CD14-positive monocyte (primary cell): ENCODE data around the gene CRYBG1. TPM values are rescaled to one million over a fixed set of nuclear protein-coding genes. Genes with fewer than 3 reads are reported as not detected.
A peak's percentile ranks its signal among the peaks of the same experiment; 100 is the strongest.

Experiments
- DNase-seq, 3 donors: peaks; one replicate each; pipeline ENCODE4 v3.0.0-alpha.2; 2011 to 2022
- H2AFZ ChIP-seq: 2 replicates; pipeline ENCODE4 v1.6.0; 2012; ENCODE audit warnings: mild to moderate bottlenecking, low read depth, low read length, inconsistent platforms; ENCODE audit not compliant: insufficient read depth, poor library complexity, severe bottlenecking
- H3K27ac ChIP-seq, 2 donors: 1 replicate in 1 of 2; 2 replicates in 1 of 2; pipeline ENCODE4 v1.5.1; 2012 to 2013; ENCODE audit warnings: low read length in 2 of 2, control low read depth in 1 of 2, inconsistent platforms in 1 of 2, low read depth in 1 of 2, mild to moderate bottlenecking in 1 of 2
- H3K27me3 ChIP-seq, 2 donors: one replicate each; pipeline versions ENCODE4 v1.6.0 to v1.6.1; 2011 to 2013; ENCODE audit warnings: low read length in 2 of 2; ENCODE audit not compliant: control insufficient read depth in 2 of 2, insufficient read depth in 2 of 2
- H3K36me3 ChIP-seq, 2 donors: replicated peaks in 1 of 2; 1 replicate in 1 of 2; 2 replicates in 1 of 2; pipeline versions ENCODE4 v1.5.1 to v1.6.1; 2012 to 2013; ENCODE audit warnings: low read length in 2 of 2, control low read depth in 1 of 2, inconsistent platforms in 1 of 2, mild to moderate bottlenecking in 1 of 2; ENCODE audit not compliant: insufficient read depth in 2 of 2, control insufficient read depth in 1 of 2
- H3K4me1 ChIP-seq, 2 donors: 1 replicate in 1 of 2; 2 replicates in 1 of 2; pipeline versions ENCODE4 v1.5.1 to v1.6.1; 2012 to 2013; ENCODE audit warnings: low read length in 2 of 2, control low read depth in 1 of 2, inconsistent platforms in 1 of 2, mild to moderate bottlenecking in 1 of 2, moderate library complexity in 1 of 2; ENCODE audit not compliant: insufficient read depth in 2 of 2, control insufficient read depth in 1 of 2
- H3K4me2 ChIP-seq: replicated peaks from 2 replicates; pipeline ENCODE3; 2012; ENCODE audit warnings: low read length, moderate library complexity, mild to moderate bottlenecking; ENCODE audit not compliant: poor library complexity, severe bottlenecking; ENCODE audit errors: extremely low read depth
- H3K4me3 ChIP-seq, 3 experiments: fragments of 200-600 bp in 1 of 3; sonication (generic) in 1 of 3; replicated peaks in 1 of 3; 1 replicate in 2 of 3; 2 replicates in 1 of 3; pipeline ENCODE4 v1.5.1; 2011 to 2013; ENCODE audit warnings: low read length in 3 of 3, mild to moderate bottlenecking in 3 of 3, control low read depth in 2 of 3, low read depth in 2 of 3, inconsistent platforms in 1 of 3, moderate library complexity in 1 of 3
- H3K79me2 ChIP-seq: 2 replicates; pipeline ENCODE4 v1.6.0; 2012; ENCODE audit warnings: mild to moderate bottlenecking, control low read depth, inconsistent platforms, low read length, moderate library complexity; ENCODE audit not compliant: insufficient read depth
- H3K9ac ChIP-seq: 2 replicates; pipeline ENCODE4 v1.6.0; 2017; ENCODE audit warnings: low read length, mild to moderate bottlenecking; ENCODE audit not compliant: insufficient read depth, poor library complexity, severe bottlenecking
- H3K9me3 ChIP-seq, 2 donors: replicated peaks in 1 of 2; 1 replicate in 1 of 2; 2 replicates in 1 of 2; pipeline versions ENCODE4 v1.5.1 to v1.6.1; 2012 to 2013; ENCODE audit warnings: low read length in 2 of 2, control low read depth in 1 of 2; ENCODE audit not compliant: control insufficient read depth in 1 of 2, insufficient read depth in 1 of 2
- H4K20me1 ChIP-seq: 2 replicates; pipeline ENCODE4 v1.6.0; 2012; ENCODE audit warnings: mild to moderate bottlenecking, low read length, control low read depth, moderate library complexity; ENCODE audit not compliant: insufficient read depth
- H3K27ac Mint-ChIP-seq, 7 donors: one replicate each; pipeline ENCODE4 v1.8.0; 2020; ENCODE audit warnings: mild to moderate bottlenecking in 7 of 7, mixed read lengths in 7 of 7, moderate library complexity in 6 of 7, inconsistent platforms in 2 of 7
- H3K27me3 Mint-ChIP-seq, 3 donors: one replicate each; pipeline ENCODE4 v1.8.0; 2021 to 2022; ENCODE audit warnings: low read depth in 3 of 3, mild to moderate bottlenecking in 3 of 3, mixed read lengths in 3 of 3, moderate library complexity in 3 of 3, inconsistent platforms in 1 of 3
- H3K36me3 Mint-ChIP-seq, 2 donors: one replicate each; pipeline ENCODE4 v1.8.0; 2020; ENCODE audit warnings: mixed read lengths in 2 of 2, inconsistent platforms in 1 of 2, mild to moderate bottlenecking in 1 of 2
- H3K4me1 Mint-ChIP-seq: one replicate; pipeline ENCODE4 v1.8.0; 2020; ENCODE audit warnings: mild to moderate bottlenecking, mixed read lengths
- H3K4me3 Mint-ChIP-seq, 2 donors: one replicate each; pipeline ENCODE4 v1.8.0; 2020; ENCODE audit warnings: mild to moderate bottlenecking in 2 of 2, mixed read lengths in 2 of 2, moderate library complexity in 1 of 2
- H3K9me3 Mint-ChIP-seq, 7 donors: one replicate each; pipeline ENCODE4 v1.8.0; 2020 to 2022; ENCODE audit warnings: mixed read lengths in 7 of 7, mild to moderate bottlenecking in 6 of 7, moderate library complexity in 6 of 7, inconsistent platforms in 2 of 7
- WGBS: methylation state at CpG from one replicate; pipeline ENCODE4 v1.1.5; 2013; ENCODE audit warnings: missing lambda C conversion rate; ENCODE audit not compliant: insufficient coverage; 5-methylcytosine and 5-hydroxymethylcytosine counted together
- intact Hi-C, 2 donors: fragments of 100-400 bp; cut with micrococcal nuclease; formaldehyde crosslinking; loops; one replicate each; pipeline versions ENCODE4 v1.15.0 to v1.15.1; 2023
- polyA plus RNA-seq, 3 donors: library from polyadenylated mRNA; depleted of rRNA in 1 of 3; unstranded in 2 of 3; stranded (reverse) in 1 of 3; fragments of 300-500 nt in 2 of 3; fragments of >200 nt in 1 of 3; fragmentation: Illumina TruSeq in 2 of 3; gene quantifications; 1 replicate in 2 of 3; 2 replicates in 1 of 3; pipeline ENCODE4 v1.2.3, GENCODE V29; 2012 to 2021
- TF ChIP-seq, protein P1 (sequence below): fragments of 200-600 bp; IDR thresholded peaks from one replicate; pipeline ENCODE4 v1.8.0; 2022; ENCODE audit warnings: antibody characterized with exemption, mild to moderate bottlenecking

The CRYBG1 gene
- polyA plus RNA-seq, 3 donors, result 7.9 to 11.9 (median 11.1) TPM

DNA sequence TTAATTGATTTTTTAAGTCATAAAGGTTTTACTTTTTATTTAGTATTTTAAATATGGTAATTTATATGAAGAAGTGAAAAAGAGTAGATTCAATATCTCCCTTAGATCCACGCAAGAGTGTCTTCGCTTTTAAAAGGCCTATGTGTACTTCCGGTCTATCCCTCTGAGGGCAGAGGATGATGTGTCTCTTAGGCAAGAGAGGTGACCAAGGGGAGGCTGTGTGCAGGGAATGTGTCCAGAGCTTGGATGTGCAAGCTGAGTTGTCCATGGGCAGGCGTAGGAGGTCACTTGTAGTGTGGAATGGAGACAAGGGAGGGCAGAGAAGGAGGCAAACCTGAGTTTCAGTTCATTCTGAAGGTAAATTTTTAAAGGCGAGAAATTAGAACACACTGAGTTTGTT lies 113.9 kb downstream of the CRYBG1 start:
- peaks cover 15% of the 10 kb centered on the region for H3K4me1 Mint-ChIP-seq
- TF ChIP-seq, protein P1, sequence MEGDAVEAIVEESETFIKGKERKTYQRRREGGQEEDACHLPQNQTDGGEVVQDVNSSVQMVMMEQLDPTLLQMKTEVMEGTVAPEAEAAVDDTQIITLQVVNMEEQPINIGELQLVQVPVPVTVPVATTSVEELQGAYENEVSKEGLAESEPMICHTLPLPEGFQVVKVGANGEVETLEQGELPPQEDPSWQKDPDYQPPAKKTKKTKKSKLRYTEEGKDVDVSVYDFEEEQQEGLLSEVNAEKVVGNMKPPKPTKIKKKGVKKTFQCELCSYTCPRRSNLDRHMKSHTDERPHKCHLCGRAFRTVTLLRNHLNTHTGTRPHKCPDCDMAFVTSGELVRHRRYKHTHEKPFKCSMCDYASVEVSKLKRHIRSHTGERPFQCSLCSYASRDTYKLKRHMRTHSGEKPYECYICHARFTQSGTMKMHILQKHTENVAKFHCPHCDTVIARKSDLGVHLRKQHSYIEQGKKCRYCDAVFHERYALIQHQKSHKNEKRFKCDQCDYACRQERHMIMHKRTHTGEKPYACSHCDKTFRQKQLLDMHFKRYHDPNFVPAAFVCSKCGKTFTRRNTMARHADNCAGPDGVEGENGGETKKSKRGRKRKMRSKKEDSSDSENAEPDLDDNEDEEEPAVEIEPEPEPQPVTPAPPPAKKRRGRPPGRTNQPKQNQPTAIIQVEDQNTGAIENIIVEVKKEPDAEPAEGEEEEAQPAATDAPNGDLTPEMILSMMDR, result no peak

DNA sequence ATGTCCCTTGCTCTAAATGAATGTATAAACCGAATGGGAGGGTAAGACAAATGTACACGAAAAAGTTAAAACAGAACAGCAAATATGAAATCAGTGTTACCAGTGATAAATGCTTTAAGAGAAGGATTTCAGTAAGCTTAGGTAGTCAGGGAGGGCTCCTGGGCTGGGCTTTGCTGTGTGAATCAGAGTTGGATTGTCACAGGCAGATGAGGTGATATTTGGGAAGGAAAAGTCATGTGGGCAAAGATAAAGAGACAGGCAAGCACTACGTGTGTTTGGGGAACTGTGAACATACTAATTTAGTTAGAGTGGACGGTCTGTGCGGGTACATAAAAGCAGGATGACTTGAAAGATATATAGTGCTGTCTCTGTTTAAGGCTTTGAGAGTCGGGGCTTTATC lies 114.8 kb downstream of the CRYBG1 start:
- no peaks in the 10 kb centered on the region for H3K36me3 Mint-ChIP-seq
- H3K4me1 Mint-ChIP-seq, result peaks cover 15% of the 10 kb centered on the region
- no peak overlapping the region for H3K27ac Mint-ChIP-seq
- no peak overlapping the region for H3K4me3 Mint-ChIP-seq
- Histone ChIP-seq H3K9ac (no peak overlapping the region), H3K4me1 (peaks cover 17 to 18% of the 10 kb centered on the region in 2 donors), H2AFZ (no peak overlapping the region), H4K20me1 (no peaks in the 10 kb centered on the region), H3K36me3 (no peaks in the 10 kb centered on the region), H3K4me2 (no peak overlapping the region), H3K4me3 (no peak overlapping the region), H3K27me3 (no peaks in the 10 kb centered on the region), H3K9me3 (no peaks in the 10 kb centered on the region), H3K27ac (no peak overlapping the region), H3K79me2 (no peaks in the 10 kb centered on the region)
- 51% methylated on average over 6 of the region's 6 CpGs for WGBS
- H3K9me3 Mint-ChIP-seq, result no peaks in the 10 kb centered on the region
- intact Hi-C loops, result no loop called here
- TF ChIP-seq, protein P1, result no peak
- peak in 1 of 3 donors; percentile 16 for DNase-seq
- H3K27me3 Mint-ChIP-seq, result peaks cover 0 to 2% (median 0%) of the 10 kb centered on the region in 3 donors

More for the DNA sequence above, 113.9 kb downstream of the CRYBG1 start:
- no peaks in the 10 kb centered on the region for H3K9me3 Mint-ChIP-seq
- peaks cover 0 to 2% (median 0%) of the 10 kb centered on the region in 3 donors for H3K27me3 Mint-ChIP-seq
- Histone ChIP-seq H3K79me2 (no peaks in the 10 kb centered on the region), H3K9ac (no peak overlapping the region), H3K4me3 (no peak overlapping the region), H3K36me3 (no peaks in the 10 kb centered on the region), H3K27ac (no peak overlapping the region), H3K27me3 (no peaks in the 10 kb centered on the region), H2AFZ (no peak overlapping the region), H4K20me1 (no peaks in the 10 kb centered on the region), H3K4me1 (peaks cover 17 to 18% of the 10 kb centered on the region in 2 donors), H3K4me2 (no peak overlapping the region), H3K9me3 (no peaks in the 10 kb centered on the region)
- H3K36me3 Mint-ChIP-seq, result no peaks in the 10 kb centered on the region
- intact Hi-C loops, result no loop called here
- no peak overlapping the region for H3K27ac Mint-ChIP-seq
- WGBS, result 100% methylated on average over 3 of the region's 5 CpGs
- H3K4me3 Mint-ChIP-seq, result no peak overlapping the region
- DNase-seq, result peak in 1 of 3 donors; percentile 21
